Mammary epithelial cell (primary cell): Measurements from ENCODE around the gene KCND3.

ENCODE experiments used
- EZH2 ChIP-seq: IDR thresholded peaks from 2 replicates; pipeline ENCODE4 v1.6.1; 2012; ENCODE audit warnings: low read length, inconsistent platforms, borderline replicate concordance
- TF ChIP-seq, protein P1 (sequence below), 2 donors: IDR thresholded peaks in 1 of 2; conservative IDR thresholded peaks in 1 of 2; 2 replicates each; pipeline ENCODE4 v1.5.1; 2011 to 2012; ENCODE audit warnings: inconsistent platforms in 2 of 2, low read length in 2 of 2, mild to moderate bottlenecking in 2 of 2, control low read depth in 1 of 2, low read depth in 1 of 2; ENCODE audit not compliant: insufficient read depth in 1 of 2; ENCODE audit errors: extremely low read depth in 1 of 2

DNA sequence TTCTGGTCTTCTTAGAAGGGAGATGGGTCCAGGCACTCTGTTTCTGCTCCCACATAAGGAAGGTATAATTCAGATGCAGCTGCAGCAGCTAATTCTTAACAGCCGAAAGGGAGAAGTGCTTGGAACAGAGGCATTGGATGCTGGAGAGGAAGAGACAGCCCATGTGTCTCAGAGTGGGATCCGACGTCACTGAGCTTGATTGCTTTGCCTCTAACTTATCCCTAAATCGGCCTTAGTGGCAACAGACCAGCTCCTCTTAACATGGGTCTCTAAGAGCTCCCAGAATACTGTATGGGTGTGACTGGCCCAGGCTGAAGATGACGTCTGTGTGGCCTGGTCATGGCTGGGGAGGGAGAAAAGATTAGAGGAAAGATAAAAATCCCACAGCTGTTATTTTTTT is 40.7 kb upstream of the KCND3 start:
- TF ChIP-seq, protein P1, sequence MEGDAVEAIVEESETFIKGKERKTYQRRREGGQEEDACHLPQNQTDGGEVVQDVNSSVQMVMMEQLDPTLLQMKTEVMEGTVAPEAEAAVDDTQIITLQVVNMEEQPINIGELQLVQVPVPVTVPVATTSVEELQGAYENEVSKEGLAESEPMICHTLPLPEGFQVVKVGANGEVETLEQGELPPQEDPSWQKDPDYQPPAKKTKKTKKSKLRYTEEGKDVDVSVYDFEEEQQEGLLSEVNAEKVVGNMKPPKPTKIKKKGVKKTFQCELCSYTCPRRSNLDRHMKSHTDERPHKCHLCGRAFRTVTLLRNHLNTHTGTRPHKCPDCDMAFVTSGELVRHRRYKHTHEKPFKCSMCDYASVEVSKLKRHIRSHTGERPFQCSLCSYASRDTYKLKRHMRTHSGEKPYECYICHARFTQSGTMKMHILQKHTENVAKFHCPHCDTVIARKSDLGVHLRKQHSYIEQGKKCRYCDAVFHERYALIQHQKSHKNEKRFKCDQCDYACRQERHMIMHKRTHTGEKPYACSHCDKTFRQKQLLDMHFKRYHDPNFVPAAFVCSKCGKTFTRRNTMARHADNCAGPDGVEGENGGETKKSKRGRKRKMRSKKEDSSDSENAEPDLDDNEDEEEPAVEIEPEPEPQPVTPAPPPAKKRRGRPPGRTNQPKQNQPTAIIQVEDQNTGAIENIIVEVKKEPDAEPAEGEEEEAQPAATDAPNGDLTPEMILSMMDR (conservative IDR thresholded peaks at IDR 0.05 in 1 of 2, IDR thresholded peaks at IDR 0.05 in 1 of 2; ENCODE audit: extremely low read depth in 1 of 2, insufficient read depth in 1 of 2, low read depth in 1 of 2, low read length in 2 of 2): no peak
- no peak for TF ChIP-seq EZH2
